Measurements from ENCODE around the gene MTRFR. TPM values are rescaled to one million over a fixed set of nuclear protein-coding genes. Genes with fewer than 3 reads are reported as not detected.
A peak's percentile ranks its signal among the peaks of the same experiment; 100 is the strongest.
"Not testable (repeated sequence)": the region's sequence is repeated elsewhere in the genome, so short reads cannot be mapped to it uniquely, and the experiment has no call there.

MTRFR gene
- 17.6 and 27.1 TPM in 2 replicates for total RNA-seq (2014; rRNA removed; shearing (Covaris generic); ENCODE audit: low replicate concordance)

DNA sequence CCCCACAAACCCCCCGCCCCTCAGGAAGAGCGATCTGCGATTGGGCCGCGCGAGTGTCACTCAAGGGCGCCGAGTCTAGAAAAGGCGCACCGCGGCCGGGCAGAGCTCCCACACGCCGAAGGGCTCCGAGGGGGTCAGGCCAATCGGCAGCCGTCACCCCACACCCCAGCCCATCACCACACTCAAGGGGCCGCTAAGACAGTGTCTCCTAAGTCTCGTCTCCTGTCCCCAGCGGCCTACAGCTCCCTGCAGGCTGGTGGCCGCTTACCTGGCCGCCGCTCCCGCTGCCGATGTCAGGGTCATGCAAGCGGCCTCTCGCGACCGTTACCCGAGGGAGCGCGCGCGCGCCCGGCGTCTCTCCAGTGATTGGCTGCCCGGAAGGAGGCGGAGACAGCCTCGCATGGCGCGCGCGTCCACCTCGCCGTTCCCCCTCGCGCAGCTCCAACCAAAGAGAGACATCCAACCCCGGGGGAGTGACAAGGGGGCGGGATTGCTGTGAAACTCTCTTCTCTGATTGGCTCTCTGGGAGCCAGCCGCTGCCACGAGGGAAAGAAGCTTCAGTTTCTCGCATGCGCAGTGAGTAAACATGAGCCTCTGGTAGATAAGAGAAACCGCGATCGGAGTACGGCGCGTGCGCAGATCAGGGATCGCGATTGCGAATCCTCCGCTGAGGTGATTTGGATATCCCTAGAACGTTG is at the start of gene MTRFR, which contains the start of gene MPHOSPH9:
Gene MTRFR, plus strand, starts transcription at position 630 of the 698 bp plus-strand sequence. CDS start 20,239 bp downstream, outside the sequence.
Gene MPHOSPH9, minus strand, starts transcription at position 335 of the 698 bp plus-strand sequence. CDS start 2,777 bp downstream, outside the sequence.
- H3K36me3 ChIP-seq: peaks cover 27% of the 10 kb centered on the region
- DNase-seq: peak; percentile 98
- H3K9me3 ChIP-seq: no peaks in the 10 kb centered on the region
- H3K27me3 ChIP-seq: no peaks in the 10 kb centered on the region
- peak within 1 kb of the TSS; percentile 99 for H3K4me3 ChIP-seq

DNA sequence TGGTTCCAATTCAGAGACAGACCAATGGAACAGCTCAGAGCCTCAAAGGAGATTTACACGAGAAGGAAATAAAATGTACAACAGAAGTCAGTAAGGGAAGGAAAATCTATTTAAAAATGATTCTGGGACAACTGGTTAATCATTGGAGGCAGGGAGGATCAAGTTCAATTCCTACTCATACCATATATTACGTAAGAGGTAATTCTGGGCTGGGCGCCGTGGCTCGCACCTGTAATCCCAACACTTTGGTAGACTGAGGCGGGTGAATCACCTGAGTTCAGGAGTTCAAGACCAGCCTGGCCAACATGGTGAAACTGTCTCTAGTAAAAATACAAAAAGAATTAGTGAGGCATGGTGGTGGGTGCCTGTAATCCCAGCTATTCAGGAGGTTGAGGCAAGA is 45.6 kb upstream of the MTRFR start:
- DNase-seq: no peak
- H3K9me3 ChIP-seq: no peaks in the 10 kb centered on the region

DNA sequence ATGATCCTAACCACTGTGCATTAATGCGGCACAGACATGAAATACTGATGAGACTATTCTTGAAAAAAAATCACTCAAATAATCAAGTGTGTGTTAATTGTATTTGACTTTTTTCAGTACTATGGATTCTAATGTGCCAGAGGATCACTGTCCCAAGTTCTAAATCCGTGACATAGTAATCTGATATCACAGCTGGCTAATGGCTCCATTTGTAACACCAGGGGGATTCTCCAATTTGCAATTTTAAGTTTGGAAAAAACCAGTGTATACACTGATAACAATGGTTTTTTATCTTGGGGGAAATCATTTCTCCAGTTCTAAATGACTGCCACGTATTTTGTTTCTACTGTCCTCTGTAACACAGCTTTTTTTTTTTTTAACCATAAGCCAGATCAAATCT is 33.3 kb upstream of the MTRFR start:
- Histone ChIP-seq H3K36me3 (peaks cover 42% of the 10 kb centered on the region), H3K9me3 (no peaks in the 10 kb centered on the region), H3K27me3 (no peaks in the 10 kb centered on the region), H3K4me3 (no peak overlapping the region)
- no peak for DNase-seq

More for the DNA sequence above, 45.6 kb upstream of the MTRFR start:
- Histone ChIP-seq H3K36me3 (peaks cover 49% of the 10 kb centered on the region), H3K4me3 (no peak overlapping the region), H3K27me3 (no peaks in the 10 kb centered on the region)

DNA sequence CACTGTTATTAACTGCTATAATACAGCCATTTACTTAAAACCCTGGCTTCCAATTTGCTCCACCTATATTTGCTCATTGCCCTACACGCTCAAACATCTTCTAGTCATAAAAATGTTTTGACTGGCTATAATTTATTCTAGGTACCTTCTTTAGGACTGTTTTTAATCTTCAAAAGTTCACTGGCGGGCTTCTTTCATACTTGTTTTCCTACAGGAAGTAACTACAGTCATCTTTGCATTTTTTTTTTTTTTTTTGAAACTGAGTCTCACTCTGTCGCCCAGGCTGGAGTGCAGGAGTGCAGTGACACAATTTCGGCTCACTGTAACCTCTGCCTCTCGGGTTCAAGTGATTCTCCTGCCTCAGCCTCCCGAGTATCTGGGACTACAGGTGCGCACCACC is 32.8 kb upstream of the MTRFR start:
- H3K36me3 ChIP-seq: peaks cover 44% of the 10 kb centered on the region
- H3K9me3 ChIP-seq: no peaks in the 10 kb centered on the region

GRCh38 chr12:123206794-123207193 is 26.4 kb upstream of the MTRFR start:
- H3K9me3 ChIP-seq, H3K27me3 ChIP-seq, H3K4me3 ChIP-seq: not testable (repeated sequence)
- DNase-seq: peak; percentile 49
- peaks cover 51% of the 10 kb centered on the region for H3K36me3 ChIP-seq

More for the DNA sequence above, 32.8 kb upstream of the MTRFR start:
- DNase-seq: no peak
- Histone ChIP-seq H3K27me3 (no peaks in the 10 kb centered on the region), H3K4me3 (no peak overlapping the region)

GRCh38 chr12:123207815-123208214 is 25.4 kb upstream of the MTRFR start:
- not testable (repeated sequence) for H3K27me3 ChIP-seq, H3K9me3 ChIP-seq, H3K4me3 ChIP-seq, DNase-seq
- H3K36me3 ChIP-seq: peaks cover 46% of the 10 kb centered on the region

GRCh38 chr12:123223241-123223668 is 10.0 kb upstream of the MTRFR start:
- no peaks in the 10 kb centered on the region for H3K27me3 ChIP-seq
- H3K9me3 ChIP-seq: no peaks in the 10 kb centered on the region
- DNase-seq: no peak
- H3K36me3 ChIP-seq: peaks cover 62% of the 10 kb centered on the region
- H3K4me3 ChIP-seq: no peak overlapping the region

DNA sequence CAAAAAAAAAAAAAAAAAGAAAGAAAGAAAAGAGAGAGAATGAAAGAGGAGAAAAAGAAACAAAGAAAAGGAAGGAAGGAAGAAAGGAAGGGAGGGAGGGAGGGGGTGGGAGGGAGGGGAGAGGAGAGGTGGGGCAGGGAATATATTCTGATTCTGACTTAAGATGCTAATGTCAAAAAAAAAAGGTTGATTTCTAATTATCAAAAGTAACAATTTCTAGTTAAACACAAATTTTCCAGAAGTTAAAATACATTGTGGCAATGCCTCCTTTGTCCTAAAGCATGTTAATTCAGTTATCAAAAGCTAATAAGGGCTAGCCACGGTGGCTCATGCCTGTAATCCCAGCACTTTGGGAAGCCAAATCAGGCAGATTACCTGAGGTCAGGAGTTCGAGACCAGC is 7.8 kb upstream of the MTRFR start:
- Histone ChIP-seq H3K4me3 (no peak overlapping the region), H3K9me3 (no peaks in the 10 kb centered on the region), H3K27me3 (no peaks in the 10 kb centered on the region), H3K36me3 (peaks cover 54% of the 10 kb centered on the region)
- DNase-seq: no peak

GRCh38 chr12:123227581-123228258 is 5.5 kb upstream of the MTRFR start:
- DNase-seq: no peak
- H3K36me3 ChIP-seq: peaks cover 35% of the 10 kb centered on the region
- no peaks in the 10 kb centered on the region for H3K9me3 ChIP-seq
- no peak overlapping the region for H3K4me3 ChIP-seq
- no peaks in the 10 kb centered on the region for H3K27me3 ChIP-seq

DNA sequence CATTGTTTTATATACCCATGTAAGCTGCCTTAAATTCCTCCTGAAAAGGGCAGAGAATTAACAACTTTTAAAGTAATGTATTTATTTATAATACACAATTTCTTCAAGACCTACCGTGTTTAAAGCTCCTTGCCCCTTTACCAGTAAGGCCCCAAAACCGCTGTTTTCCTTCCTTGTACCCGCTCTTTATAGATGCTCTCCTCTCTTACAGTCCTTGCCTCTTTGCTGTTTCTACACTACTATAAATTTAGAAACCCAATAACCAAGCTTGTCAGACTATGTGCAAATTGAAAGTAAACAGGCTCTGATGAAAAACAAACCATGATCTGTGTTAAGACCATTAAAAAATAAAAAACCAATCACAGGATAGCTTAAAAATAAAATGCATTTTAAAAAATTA is 4.2 kb upstream of the MTRFR start:
- peaks cover 31% of the 10 kb centered on the region for H3K36me3 ChIP-seq
- H3K9me3 ChIP-seq: no peaks in the 10 kb centered on the region
- H3K27me3 ChIP-seq: no peaks in the 10 kb centered on the region
- no peak for DNase-seq
- H3K4me3 ChIP-seq: no peak overlapping the region

DNA sequence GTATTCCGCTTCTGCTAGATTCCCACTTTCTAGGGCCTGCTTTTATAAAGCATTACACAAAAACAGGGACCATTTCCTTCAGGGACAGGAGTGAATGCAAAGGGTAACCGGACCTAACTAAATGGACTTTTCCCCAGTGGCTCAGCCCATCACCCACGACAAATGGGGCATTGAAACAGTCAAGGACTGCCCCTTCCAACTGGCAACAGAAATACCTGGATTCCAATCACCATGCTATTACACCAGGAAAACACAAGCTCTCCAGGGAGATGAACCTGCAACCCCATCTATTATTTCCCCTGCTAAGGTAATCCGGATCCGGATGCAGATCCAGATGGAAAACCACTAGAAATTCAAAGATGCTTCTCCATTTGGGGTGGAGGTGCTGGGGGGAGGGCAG is 1.3 kb upstream of the MTRFR start:
- no peaks in the 10 kb centered on the region for H3K9me3 ChIP-seq
- H3K27me3 ChIP-seq: no peaks in the 10 kb centered on the region
- no peak for DNase-seq
- peaks cover 33% of the 10 kb centered on the region for H3K36me3 ChIP-seq
- H3K4me3 ChIP-seq: peak overlapping the region; percentile 99

GRCh38 chr12:123232472-123232806 is 797 bp upstream of the MTRFR start:
- H3K27me3 ChIP-seq: no peaks in the 10 kb centered on the region
- H3K4me3 ChIP-seq: peak overlapping the region; percentile 99
- no peaks in the 10 kb centered on the region for H3K9me3 ChIP-seq
- peaks cover 28% of the 10 kb centered on the region for H3K36me3 ChIP-seq
- no peak for DNase-seq

DNA sequence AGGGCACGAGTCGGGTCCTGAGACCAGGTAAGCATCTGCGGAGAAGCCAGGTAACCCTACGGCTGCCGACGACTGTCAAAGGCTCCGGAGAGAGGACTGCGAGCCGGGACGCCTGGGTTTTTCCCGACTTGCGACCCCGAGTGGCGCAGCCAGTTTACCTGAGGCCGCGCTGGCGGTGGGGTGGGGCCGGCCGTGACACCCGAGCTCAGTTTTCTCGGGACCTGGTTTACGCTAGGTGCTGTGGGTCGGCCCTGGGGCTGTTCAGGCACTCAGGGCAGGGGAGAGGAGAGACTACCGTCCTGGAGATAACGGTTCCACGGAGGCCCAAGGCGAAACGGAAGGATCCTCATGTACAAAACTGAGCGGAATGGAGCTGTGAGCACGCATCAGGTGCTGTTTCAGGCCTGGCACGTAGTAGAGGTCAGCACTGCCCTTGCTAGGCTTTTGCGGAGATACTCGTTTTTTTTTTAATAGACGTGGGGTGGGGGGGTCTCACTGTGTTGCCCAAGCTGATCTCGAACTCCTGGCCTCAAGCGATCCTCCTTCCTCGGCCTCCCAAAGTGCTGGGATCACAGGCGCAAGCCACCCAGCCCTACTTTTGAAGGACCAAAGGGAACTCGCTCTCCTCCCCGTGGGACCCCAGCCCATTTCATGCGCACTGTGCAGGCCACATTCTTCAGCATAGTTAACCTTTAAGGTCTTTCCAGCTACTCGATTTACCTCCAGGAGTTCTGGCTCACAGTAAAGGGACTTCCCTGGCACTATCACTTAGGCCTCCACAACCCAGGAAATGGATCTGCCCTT is 471 bp downstream of the MTRFR start:
- DNase-seq: no peak
- H3K36me3 ChIP-seq: peaks cover 24% of the 10 kb centered on the region
- no peaks in the 10 kb centered on the region for H3K9me3 ChIP-seq
- H3K27me3 ChIP-seq: no peaks in the 10 kb centered on the region
- H3K4me3 ChIP-seq: peak overlapping the region; percentile 99

DNA sequence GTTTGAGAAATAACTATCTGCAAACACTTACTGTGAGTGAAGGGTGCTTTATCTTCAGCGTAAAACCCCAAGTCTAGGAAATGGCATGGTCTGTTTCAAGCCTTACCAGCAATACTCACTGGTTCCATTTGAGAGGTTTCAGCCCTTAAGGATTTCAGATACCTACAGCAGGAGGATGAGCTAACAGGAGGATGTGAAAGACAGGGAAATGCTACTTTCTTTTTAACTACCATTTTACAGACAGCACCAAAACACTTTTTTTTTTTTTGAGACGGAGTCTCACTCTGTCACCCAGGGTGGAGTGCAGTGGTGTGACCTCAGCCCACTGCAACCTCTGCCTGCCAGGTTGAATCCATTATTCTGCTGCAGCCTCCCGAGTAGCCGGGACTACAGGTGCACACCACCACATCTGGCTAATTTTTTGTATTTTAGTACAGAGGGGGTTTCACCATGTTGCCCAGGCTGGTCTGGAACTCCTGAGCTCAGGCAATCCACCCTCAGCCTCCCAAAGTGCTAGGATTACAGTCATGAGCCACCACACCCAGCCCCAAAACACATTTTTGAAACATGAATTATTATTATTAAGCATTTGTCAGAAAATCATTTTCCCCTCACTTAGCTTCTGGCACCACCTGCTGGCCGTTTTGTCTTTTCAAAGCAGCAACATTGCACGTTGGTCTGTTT is 4.6 kb downstream of the MTRFR start:
- H3K9me3 ChIP-seq: no peaks in the 10 kb centered on the region
- H3K4me3 ChIP-seq: no peak overlapping the region
- H3K36me3 ChIP-seq: peaks cover 35% of the 10 kb centered on the region
- peak; percentile 58 for DNase-seq
- H3K27me3 ChIP-seq: no peaks in the 10 kb centered on the region

DNA sequence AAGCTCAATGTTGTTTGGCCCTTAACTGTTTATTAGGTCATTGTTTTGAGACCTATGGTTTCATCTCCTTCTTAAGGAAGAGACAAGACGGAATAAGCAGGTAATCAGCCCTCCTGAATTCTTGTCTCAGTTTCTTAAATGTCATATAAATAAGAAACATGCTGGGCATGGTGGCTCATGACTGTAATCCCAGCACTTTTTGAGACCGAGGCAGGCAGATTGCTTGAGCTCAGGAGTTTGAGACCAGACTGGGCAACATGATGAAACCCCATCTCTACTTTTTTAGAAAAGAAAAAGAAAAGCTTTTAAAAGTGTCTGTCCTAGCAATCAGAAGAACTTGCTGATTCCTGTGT is 5.1 kb downstream of the MTRFR start:
- no peaks in the 10 kb centered on the region for H3K27me3 ChIP-seq
- peaks cover 35% of the 10 kb centered on the region for H3K36me3 ChIP-seq
- no peak overlapping the region for H3K4me3 ChIP-seq
- no peaks in the 10 kb centered on the region for H3K9me3 ChIP-seq
- no peak for DNase-seq

GRCh38 chr12:123238961-123239360 is 5.7 kb downstream of the MTRFR start:
- Histone ChIP-seq H3K4me3 (no peak overlapping the region), H3K9me3 (no peaks in the 10 kb centered on the region), H3K36me3 (peaks cover 35% of the 10 kb centered on the region), H3K27me3 (no peaks in the 10 kb centered on the region)
- DNase-seq: no peak
